HG03103 (cell line): ENCODE results near the gene GPR142.
"Not testable (repeated sequence)": the region's sequence is repeated elsewhere in the genome, so short reads cannot be mapped to it uniquely, and the experiment has no call there.

Experiments used
- ATAC-seq: cut with Tn5 transposase; IDR thresholded peaks from one replicate; pipeline ENCODE4 v1.9.1; 2021; ENCODE audit warnings: low read depth; ENCODE audit not compliant: unreplicated experiment

Gene GPR142

GRCh38 chr17:74390680-74391653, 23.7 kb downstream of the GPR142 start:
- no peak for ATAC-seq

DNA sequence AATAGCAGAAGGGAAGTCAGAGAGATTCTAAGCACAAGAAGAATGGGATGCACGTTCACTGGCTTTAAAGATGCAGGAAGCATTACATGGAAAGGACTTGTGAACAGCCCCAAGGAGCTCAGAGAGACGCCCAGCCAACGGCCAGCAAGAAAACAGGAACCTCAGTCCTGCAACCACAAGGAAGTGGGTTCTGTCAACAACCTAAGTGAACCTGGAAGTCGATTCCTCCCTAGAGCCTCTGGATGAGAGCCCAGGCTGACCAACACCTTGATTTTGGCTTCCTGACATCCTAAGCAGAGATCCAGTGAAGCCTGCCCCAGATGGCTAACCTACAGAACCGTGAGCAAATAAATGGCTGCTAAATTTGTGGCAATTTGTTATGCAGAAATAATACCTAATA, 24.5 kb downstream of the GPR142 start:
- no peak for ATAC-seq

DNA sequence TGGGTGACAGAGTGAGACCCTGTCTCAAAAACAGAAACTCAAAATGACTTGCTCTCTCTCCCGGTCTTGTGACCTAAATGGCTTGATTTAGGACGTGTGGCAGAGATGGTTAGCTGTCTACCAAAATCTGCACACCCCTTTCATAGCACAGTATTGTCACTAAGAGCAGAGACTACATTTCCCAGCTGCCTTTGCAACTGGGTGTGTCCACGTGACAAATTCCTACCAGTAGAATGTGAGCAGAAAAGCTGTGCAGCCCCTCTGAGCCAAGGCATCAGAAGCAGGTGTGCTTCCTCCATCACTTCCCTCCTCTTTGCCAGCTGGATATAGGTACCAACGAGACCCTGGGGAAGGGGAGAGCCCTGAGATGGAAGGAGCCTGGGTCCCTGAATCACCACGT, 25.5 kb downstream of the GPR142 start:
- no peak for ATAC-seq

GRCh38 chr17:74393346-74393942, 26.1 kb downstream of the GPR142 start:
- no peak for ATAC-seq

GRCh38 chr17:74394275-74394950, 27.1 kb downstream of the GPR142 start:
- ATAC-seq = no peak

- ATAC-seq = no peak
Observed at GRCh38 chr17:74394977-74395376, 27.7 kb downstream of the GPR142 start.

GRCh38 chr17:74396567-74396966, 29.3 kb downstream of the GPR142 start:
- no peak for ATAC-seq

GRCh38 chr17:74402048-74402447, 34.7 kb downstream of the GPR142 start:
- no peak for ATAC-seq

DNA sequence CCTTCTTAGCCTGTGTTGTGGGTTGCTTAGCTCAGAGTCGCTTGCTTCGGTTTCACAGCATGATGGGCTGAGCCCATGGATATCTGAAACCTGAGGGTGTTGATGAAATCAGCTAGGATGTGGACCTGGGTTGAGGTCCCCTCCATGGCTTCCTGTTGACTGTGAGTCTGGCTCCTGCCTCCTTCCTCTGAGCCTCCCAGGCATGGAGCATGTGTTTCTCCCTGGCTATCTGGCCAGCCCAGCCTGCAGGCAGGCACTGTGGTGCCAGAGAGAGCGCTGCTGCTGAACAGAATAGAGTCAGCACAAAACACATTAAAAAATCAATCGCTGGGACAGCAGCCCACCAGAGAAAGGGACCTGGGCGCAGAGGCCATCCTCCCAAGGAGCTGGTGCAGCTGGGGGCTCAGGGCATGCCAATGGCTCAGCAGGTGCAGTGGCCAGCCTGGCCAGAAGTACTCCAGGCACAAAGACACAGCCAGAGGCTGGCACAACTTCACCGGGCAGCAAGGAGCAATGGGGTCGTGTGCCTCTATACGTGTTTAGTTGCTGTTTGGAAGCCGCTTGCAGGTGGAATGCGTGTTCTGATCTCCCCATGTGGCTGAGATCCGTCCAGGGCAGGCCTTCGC, 36.3 kb downstream of the GPR142 start:
- ATAC-seq = no peak

DNA sequence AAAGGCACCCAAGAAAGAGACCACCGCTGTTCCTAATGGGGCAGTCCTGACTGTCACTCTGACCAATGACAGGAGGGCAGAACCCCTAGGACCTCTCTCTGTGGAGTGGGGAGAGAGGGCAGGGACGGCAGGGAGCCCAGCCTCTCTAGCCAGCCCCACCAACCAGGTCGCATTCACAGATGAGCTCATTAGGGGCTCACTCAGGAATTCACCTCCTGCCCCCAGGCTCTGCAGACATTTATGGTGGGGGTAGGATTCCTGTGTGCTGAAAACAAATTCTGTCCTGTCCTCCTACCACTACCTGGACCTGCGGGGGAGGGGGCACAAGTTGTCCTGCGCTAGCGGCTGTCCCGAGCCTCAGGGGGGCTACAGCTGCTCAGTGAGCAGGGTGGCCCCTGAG, 36.9 kb downstream of the GPR142 start:
- ATAC-seq = no peak

DNA sequence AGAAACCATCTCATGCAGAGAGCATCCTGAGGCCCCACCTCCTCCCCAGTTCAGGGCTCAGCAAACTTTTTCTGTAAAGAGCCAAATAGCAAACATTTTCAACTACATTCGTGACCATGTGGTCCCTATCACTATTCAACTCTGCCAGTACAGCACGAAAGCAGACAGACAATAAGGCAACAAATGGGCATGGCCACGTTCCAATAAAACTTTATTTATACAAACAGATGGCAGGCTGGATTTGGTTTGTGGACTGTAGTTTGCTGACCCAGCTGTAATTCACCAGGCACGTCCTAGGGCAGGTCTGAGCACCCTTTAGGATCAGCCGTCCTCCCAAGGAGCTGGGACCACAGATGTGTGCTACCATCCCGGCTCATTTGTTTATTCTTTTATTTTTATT, 37.5 kb downstream of the GPR142 start:
- no peak for ATAC-seq

GRCh38 chr17:74405311-74405710, 38.0 kb downstream of the GPR142 start:
- not testable (repeated sequence) for ATAC-seq

DNA sequence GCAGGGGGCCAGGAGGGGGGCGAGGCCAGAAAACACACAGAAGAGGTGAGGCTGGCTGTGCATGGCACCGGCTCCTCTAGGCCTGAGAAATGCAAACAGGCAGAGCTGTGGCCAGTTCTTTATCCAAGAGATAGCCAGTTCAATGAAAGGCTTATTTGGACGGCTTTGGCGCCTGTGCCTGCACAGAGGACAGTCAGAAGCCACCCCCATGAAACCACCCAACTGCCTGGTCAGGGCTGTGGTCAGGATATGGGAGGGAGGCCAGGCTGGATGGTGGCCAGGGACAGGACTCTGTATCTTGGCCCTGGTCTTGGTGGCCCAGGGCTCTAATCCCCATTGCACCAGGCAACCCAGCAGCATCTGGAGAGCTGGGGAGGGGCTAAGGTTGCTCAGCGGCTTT, 40.1 kb downstream of the GPR142 start:
- no peak for ATAC-seq

GRCh38 chr17:74408262-74408661, 41.0 kb downstream of the GPR142 start:
- no peak for ATAC-seq

DNA sequence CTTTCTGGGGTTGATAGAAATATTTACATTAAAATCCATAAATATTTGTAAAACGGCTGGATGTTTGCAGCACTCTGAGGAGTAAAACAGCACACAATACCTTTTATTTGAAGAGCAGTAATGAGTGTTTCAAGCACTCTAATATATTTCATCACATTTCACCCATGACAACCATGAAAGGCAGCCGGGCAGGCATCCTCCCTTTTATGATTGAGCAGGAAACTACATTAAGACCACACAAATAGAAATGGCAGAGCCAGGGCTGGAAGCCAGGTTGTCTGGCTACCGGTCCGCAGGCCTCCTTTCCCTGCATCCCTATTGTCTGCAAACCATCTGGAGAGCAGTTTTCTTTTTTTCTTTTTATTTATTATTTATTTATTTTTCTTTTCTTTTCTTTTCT, 41.5 kb downstream of the GPR142 start:
- no peak for ATAC-seq

GRCh38 chr17:74410001-74410443, 42.7 kb downstream of the GPR142 start:
- ATAC-seq = no peak

DNA sequence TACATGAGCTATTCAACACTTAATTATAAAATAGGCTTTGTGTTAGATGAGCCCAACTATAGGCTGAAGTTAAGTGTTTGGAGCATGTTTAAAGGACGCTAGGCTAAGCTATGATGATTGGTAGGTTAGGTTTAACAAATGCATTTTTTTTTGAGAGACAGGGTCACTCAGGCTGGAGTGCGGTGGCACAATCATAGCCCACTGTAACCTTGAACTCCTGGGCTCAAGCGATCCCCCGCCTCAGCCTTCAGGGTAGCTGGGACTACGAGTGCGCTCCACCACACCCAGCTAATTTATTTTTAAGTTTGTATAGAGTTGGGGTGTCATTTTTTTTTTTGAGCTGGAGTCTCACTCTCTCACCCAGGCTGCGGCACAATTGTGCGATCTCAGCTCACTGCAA, 45.3 kb downstream of the GPR142 start:
- ATAC-seq = no peak

- no peak for ATAC-seq
Observed at GRCh38 chr17:74413491-74413890, 46.2 kb downstream of the GPR142 start.

GRCh38 chr17:74414510-74414909, 47.2 kb downstream of the GPR142 start:
- no peak for ATAC-seq

GRCh38 chr17:74415608-74416396, 48.5 kb downstream of the GPR142 start:
- ATAC-seq = no peak
